GM06990 (cell line): ENCODE measurements around the gene DCLK2.
"Not testable (repeated sequence)": the region's sequence is repeated elsewhere in the genome, so short reads cannot be mapped to it uniquely, and the experiment has no call there.

Experiments
- DNase-seq: peaks from one replicate; pipeline ENCODE4 v3.0.0-alpha.2; 2011; ENCODE audit not compliant: insufficient read length; ENCODE audit errors: extremely low read depth
- H3K27me3 ChIP-seq: replicated peaks from 2 replicates; pipeline ENCODE4 v1.6.0; 2011; ENCODE audit warnings: low read length; ENCODE audit not compliant: control insufficient read depth, insufficient read depth
- H3K36me3 ChIP-seq: 2 replicates; pipeline ENCODE4 v1.5.1; 2011; ENCODE audit warnings: low read length; ENCODE audit not compliant: control insufficient read depth, insufficient read depth
- H3K4me3 ChIP-seq: replicated peaks from 2 replicates; pipeline ENCODE4 v1.5.1; 2011; ENCODE audit warnings: low read depth, mild to moderate bottlenecking, control low read depth, low read length
- TF ChIP-seq, protein P1 (sequence below): IDR thresholded peaks from 2 replicates; pipeline ENCODE4 v1.5.1; 2011; ENCODE audit warnings: low read length, control low read depth, mild to moderate bottlenecking, inconsistent platforms; ENCODE audit not compliant: insufficient read depth, poor library complexity, severe bottlenecking

The DCLK2 gene

DNA sequence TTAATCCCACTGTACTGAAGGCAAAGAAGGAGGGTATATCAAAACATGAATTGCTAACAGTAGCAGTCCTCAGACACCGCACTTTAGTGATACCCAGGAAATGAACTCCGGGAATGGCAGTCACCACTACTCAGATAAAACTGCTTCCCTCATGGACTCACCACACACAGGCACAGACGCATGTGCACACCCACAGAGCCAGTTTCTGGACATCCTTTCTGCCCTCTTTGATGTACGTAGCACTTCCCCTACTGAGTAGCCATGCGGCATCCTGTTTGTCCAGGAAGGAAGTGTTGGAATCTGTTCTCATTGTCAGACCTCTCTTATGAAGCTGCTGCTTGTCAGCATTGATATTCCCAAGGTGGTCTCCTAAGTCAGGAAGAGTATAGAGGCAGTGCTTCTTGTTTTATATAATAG is 95.7 kb downstream of the DCLK2 start:
- no peak overlapping the region for H3K4me3 ChIP-seq
- DNase-seq = no peak
- H3K27me3 ChIP-seq = no peaks in the 10 kb centered on the region; the same call in 1 of the 2 replicates
- TF ChIP-seq, protein P1, sequence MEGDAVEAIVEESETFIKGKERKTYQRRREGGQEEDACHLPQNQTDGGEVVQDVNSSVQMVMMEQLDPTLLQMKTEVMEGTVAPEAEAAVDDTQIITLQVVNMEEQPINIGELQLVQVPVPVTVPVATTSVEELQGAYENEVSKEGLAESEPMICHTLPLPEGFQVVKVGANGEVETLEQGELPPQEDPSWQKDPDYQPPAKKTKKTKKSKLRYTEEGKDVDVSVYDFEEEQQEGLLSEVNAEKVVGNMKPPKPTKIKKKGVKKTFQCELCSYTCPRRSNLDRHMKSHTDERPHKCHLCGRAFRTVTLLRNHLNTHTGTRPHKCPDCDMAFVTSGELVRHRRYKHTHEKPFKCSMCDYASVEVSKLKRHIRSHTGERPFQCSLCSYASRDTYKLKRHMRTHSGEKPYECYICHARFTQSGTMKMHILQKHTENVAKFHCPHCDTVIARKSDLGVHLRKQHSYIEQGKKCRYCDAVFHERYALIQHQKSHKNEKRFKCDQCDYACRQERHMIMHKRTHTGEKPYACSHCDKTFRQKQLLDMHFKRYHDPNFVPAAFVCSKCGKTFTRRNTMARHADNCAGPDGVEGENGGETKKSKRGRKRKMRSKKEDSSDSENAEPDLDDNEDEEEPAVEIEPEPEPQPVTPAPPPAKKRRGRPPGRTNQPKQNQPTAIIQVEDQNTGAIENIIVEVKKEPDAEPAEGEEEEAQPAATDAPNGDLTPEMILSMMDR = no peak
- H3K36me3 ChIP-seq = no peaks in the 10 kb centered on the region

DNA sequence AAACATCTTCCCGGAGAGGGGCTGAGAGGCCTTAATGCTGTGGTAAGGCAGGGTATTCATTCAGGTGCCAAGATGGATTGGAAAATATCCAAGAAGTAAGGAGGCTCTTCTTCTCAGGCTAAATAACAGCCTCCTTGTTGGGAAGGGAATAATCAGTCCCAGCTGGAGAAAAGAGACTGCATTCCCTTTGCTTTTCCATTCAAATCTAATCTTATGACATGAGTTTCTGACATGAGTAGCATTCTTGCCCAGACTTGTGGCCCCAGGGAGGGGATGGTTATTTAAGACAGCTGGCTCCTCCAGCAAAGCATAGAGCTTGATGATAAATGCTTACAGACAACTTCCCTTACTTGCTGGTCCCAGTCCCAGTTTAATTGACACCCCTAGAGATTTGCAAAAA is 98.3 kb downstream of the DCLK2 start:
- no peaks in the 10 kb centered on the region for H3K36me3 ChIP-seq
- no peak for DNase-seq
- no peaks in the 10 kb centered on the region; the same call in 1 of the 2 replicates for H3K27me3 ChIP-seq
- TF ChIP-seq, protein P1 = no peak
- H3K4me3 ChIP-seq = no peak overlapping the region

DNA sequence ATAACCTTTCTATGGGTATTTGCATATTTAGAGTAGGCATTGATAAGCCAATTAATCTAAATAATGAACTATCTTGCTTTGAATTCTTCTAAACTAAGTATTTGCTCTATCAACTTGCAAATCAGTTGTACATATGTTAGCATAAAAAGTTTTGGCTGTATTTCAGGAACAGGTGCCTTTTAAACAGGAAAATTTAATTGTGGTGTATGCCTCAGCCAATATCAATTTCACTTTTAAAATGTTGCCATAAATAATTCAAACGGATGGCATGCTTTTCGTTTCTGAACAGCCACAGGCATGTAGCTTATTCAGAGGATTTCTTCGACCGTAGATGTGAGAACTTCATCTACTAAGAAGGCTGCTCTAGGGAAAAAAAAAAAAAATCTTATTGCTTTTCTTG is 99.9 kb downstream of the DCLK2 start:
- Histone ChIP-seq H3K27me3 (no peaks in the 10 kb centered on the region; the same call in 1 of the 2 replicates), H3K36me3 (no peaks in the 10 kb centered on the region), H3K4me3 (no peak overlapping the region)
- TF ChIP-seq, protein P1 = no peak
- DNase-seq = no peak

DNA sequence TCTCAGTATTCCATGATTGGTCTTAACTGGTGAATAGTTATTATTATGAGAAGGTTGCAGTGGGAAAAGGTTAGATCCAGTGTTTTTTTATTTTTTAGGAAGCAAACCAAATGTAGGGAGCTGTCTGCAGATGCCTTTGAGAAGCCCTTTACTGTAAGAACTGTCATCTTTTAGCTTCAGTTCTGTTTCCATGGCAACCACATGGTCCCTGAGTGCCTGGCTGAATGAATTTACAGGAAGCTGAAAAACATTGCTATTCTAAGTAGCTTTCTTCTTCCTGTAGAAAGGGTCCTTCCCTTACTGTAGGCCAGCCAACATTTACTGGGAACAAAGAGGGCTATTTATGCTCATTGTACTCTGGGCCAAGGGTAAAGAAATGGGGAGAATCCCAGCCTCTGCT is 103.3 kb downstream of the DCLK2 start:
- Histone ChIP-seq H3K27me3 (no peaks in the 10 kb centered on the region), H3K36me3 (no peaks in the 10 kb centered on the region), H3K4me3 (no peak overlapping the region)
- no peak for DNase-seq
- TF ChIP-seq, protein P1 = no peak

DNA sequence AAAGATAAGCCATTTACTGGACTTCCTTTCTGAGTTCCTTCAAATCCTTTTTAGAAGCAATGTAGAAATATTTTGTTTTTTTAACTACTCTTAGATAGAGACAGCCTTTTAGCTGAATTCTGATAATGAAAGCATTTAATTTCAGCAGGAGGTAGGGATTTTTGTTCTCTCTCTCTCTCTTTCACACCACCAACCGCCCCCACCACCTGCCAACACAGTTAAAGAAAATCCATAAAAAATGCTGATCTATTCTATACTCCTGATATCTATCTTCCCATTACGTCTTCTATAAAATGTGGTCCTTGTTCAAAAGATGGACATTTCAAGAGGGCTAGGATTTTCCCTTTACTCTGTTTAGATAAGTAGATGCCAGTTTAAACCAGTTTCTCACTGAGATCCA is 104.5 kb downstream of the DCLK2 start:
- Histone ChIP-seq H3K36me3 (no peaks in the 10 kb centered on the region), H3K4me3 (no peak overlapping the region), H3K27me3 (no peaks in the 10 kb centered on the region)
- no peak for DNase-seq
- TF ChIP-seq, protein P1 = no peak

DNA sequence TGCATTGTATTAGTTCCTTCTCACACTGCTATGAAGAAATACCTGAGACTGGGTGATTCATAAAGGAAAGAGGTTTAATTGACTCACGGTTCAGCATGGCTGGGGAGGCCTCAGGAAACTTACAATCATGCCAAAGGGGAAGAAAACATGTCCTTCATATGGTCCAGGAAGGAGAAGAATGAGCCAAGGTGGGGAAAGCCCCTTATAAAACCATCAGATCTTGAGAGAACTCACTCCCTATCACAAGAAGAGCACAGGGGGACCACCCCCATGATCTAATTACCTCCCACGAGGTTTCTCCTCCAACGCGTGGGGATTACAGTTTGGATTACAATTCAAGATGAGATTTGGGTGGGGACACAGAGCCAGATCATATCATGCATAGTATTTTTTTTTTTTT is 106.8 kb downstream of the DCLK2 start:
- not testable (repeated sequence) for H3K36me3 ChIP-seq, H3K4me3 ChIP-seq, H3K27me3 ChIP-seq, DNase-seq
